ENCODE results near the gene KIF5A. TPM values are rescaled to one million over a fixed set of nuclear protein-coding genes. Genes with fewer than 3 reads are reported as not detected.

KIF5A gene
- total RNA-seq, 2 experiments from 2014 or later = 1.3 to 1.4 TPM

DNA sequence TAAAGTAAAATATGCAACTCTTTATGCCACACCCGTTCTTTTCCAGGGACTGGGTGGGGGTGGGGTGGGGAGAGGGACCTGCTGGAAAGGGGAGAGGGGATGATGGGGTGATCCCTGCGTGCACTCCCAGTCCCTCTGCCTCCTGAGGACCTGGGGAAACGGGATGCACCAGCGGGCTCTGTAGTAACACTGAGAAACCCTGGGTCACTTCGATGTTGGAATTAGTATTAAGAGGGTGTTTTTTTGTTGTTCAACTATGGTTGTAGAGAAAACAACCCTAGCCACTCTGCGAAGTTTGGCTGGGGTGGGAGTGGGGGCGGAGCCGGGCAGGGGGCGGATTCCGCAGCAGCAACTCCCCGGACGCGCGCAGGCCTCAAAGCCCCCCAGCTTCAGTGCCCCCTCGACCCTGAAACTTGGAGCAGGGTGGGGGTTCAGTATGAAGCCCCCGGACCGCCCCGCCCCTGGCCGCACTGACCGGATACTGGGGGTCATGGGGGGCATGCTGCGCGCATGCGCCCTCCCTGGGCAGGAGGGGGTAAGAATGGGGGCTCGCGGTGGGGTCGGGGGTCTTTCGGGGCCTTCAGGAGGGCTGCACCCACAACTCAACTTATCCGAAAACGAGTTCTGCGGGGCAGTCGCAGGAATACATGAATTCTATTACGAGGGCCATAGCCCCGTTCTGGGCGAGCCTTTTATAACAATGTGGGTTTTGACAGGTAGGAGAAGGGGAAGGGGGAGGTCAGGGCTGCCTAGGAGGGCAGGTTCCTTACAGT lies 60.1 kb downstream of the KIF5A start:
- DNase-seq (no peak), ATAC-seq (no peak)
- Mint-ChIP-seq H3K4me3 (peak overlapping the region; percentile 55), H3K4me1 (peaks cover 12% of the 10 kb centered on the region), H3K36me3 (ENCODE audit: low read depth) (no peaks in the 10 kb centered on the region), H3K27ac (no peak overlapping the region), H3K27me3 (peaks cover 13% of the 10 kb centered on the region), H3K9me3 (ENCODE audit: low read depth) (no peaks in the 10 kb centered on the region)
- intact Hi-C loops (cut with DNase I, micrococcal nuclease) = no loop called here
- ChIA-PET POLR2A (interaction anchor here (1.0 kb wide), 1 partner anchor 17 kb away, joined by 3 read pairs; no protein-coding TSS in a partner anchor), CTCF (interaction anchor here (0.8 to 2.3 kb wide), 2 partner anchors 10 to 27 kb away, joined by 4 to 9 read pairs; no protein-coding TSS in a partner anchor)

DNA sequence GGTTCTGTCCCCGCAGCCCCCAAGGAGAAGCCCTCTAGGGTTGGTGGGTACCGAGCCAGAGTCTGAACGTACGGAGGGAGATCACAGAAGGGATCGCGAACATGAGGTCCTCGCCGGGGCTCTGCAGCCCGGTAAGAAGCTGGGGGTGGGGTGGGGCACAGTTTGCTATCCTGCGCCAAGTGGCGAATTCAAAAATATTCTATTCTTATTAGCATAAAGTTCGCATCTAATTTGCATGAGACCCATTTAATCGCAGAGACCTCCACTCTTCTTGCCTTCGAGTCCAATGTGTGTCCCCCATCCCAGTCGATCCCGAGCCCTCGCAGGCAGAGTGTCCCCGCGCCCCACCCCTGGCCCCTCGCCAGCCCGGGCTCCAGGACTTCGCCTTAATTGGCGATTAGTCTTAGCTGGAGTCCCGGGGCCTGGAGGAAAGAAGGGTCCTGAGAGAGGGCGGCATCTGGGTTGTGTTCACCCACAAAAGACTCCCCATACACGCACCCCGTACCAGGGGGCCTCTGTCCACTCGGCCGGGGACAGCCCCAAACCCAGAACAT lies 60.8 kb downstream of the KIF5A start:
- peak overlapping the region; percentile 55 for H3K4me3 Mint-ChIP-seq
- intact Hi-C loops (cut with DNase I, micrococcal nuclease) = loop anchor here in 1 of 2 experiments (1.0 kb wide), 2 partner anchors 11 to 19 kb away; partner anchors contain the start of gene PIP4K2C
- peaks cover 13% of the 10 kb centered on the region for H3K27me3 Mint-ChIP-seq
- ATAC-seq (no peak), DNase-seq (peak; percentile 28)
- no peaks in the 10 kb centered on the region for H3K36me3 Mint-ChIP-seq (ENCODE audit: low read depth)
- no peak overlapping the region for H3K27ac Mint-ChIP-seq
- no peaks in the 10 kb centered on the region for H3K9me3 Mint-ChIP-seq (ENCODE audit: low read depth)
- CTCF ChIA-PET = interaction anchor here (0.6 to 0.9 kb wide), 2 partner anchors 17 to 25 kb away, joined by 3 to 4 read pairs; no protein-coding TSS in a partner anchor
- peaks cover 6% of the 10 kb centered on the region for H3K4me1 Mint-ChIP-seq
- POLR2A ChIA-PET = interaction anchor here (1.1 kb wide), 1 partner anchor 17 kb away, joined by 3 read pairs; no protein-coding TSS in a partner anchor

DNA sequence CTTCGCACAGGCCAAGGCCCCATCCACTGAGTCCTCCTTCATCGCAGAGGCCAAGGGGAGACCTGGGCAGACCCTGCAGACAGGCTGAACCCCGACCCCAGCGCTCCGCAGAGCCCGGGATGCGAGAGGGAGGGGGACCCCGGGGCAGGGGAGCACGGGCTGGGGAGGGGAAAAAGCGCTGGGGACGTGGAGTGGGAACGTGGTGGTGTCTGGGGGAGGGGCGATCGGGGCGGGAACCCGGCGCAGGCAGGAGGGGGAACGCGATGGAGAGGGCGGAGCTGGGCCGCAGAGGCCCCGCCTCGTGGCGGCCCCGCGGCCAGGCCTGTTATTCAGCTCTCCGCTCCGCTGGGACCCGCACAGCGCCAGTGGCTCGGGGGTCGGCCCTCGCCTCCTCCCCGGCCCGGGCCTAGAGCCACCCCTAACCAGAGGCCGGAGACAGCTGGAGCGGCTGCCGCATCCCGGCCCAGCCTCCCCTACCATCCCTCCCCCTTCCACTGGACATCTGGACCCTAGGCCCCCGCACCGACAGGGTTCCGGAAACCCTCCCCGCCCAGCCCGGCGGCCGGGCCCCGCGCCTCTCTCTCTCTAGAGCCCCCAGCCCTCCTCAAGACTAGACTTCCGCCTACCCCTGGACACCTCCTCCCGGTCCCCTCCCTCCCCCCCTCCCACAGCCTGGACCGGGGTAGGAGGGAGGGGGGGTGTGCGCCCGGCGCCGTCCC lies 61.4 kb downstream of the KIF5A start, which contains the start of gene ARHGEF25:
Gene ARHGEF25, plus strand, starts transcription at position 328 of the 719 bp plus-strand sequence. CDS start 460 bp downstream, outside the sequence.
- Mint-ChIP-seq H3K9me3 (ENCODE audit: low read depth) (no peaks in the 10 kb centered on the region), H3K4me1 (peaks cover 3% of the 10 kb centered on the region), H3K27ac (no peak within 1 kb of the TSS), H3K27me3 (peaks cover 13% of the 10 kb centered on the region), H3K36me3 (ENCODE audit: low read depth) (no peaks in the 10 kb centered on the region), H3K4me3 (peak within 1 kb of the TSS; percentile 55)
- POLR2A ChIA-PET = interaction anchor here (0.5 to 1.1 kb wide), 2 partner anchors 17 to 108 kb away, joined by 3 read pairs; no protein-coding TSS in a partner anchor
- DNase-seq (peak; percentile 74), ATAC-seq (peak; percentile 77)
- CTCF ChIA-PET = interaction anchor here (0.6 to 1.2 kb wide), 3 partner anchors 9 to 26 kb away, joined by 3 to 4 read pairs (median 4); no protein-coding TSS in a partner anchor
- intact Hi-C loops (cut with DNase I, micrococcal nuclease) = loop anchor here in 1 of 2 experiments (1.0 kb wide), 2 partner anchors 10 to 20 kb away; partner anchors contain the start of gene PIP4K2C

DNA sequence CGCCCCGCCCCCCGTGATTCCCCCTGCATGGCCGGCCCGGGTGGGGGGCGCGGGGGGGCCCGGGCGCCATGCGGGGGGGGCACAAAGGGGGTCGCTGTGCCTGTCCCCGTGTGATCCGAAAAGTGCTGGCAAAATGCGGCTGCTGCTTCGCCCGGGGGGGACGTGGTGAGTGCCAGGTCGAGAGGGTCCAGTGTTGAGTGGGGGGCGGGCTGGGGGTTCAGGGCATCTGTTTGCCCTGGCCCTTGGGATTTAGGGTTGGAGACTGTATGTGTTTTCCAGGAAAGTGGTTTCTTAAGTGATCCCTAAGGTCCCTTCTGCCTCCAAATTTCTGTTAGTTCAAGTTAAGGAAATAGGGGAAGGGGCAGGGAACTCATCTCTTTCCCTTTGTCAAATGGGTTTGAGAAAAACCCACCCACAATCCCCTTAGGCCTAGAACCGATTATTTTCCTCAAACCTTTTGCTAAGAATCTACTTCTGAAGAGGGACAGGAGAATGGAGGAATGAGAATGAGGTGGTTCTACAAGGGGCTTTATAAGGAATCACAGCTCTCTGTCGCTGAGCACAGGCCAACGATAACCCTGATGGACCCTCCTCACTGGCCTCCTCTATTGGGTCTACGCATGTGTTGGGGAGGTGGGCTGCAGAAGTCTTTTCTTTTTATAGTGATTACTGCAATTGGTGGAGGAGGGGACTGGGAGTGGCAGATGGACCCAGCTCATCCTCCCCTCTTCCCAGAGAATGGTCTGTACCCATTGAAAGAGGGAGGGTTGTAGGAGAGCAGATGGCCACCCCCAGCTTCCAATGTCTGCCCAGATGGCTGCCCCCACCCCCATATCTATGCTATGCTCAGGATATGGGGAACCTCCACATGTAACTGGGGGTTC lies 62.2 kb downstream of the KIF5A start:
- ATAC-seq (no peak), DNase-seq (no peak)
- H3K4me1 Mint-ChIP-seq = peaks cover 3% of the 10 kb centered on the region
- intact Hi-C loops (cut with DNase I, micrococcal nuclease) = loop anchor here in 1 of 2 experiments (1.0 kb wide), 2 partner anchors 9 to 21 kb away; partner anchors contain the start of gene PIP4K2C
- ChIA-PET CTCF (interaction anchor here (0.7 to 1.2 kb wide), 3 partner anchors 8 to 66 kb away, joined by 3 to 4 read pairs (median 4); no protein-coding TSS in a partner anchor), POLR2A (interaction anchor here (0.5 to 1.1 kb wide), 3 partner anchors 18 to 109 kb away, joined by 3 to 8 read pairs (median 3); no protein-coding TSS in a partner anchor)
- H3K36me3 Mint-ChIP-seq (ENCODE audit: low read depth) = no peaks in the 10 kb centered on the region
- no peak overlapping the region for H3K27ac Mint-ChIP-seq
- peaks cover 16% of the 10 kb centered on the region for H3K27me3 Mint-ChIP-seq
- peak overlapping the region; percentile 32 for H3K4me3 Mint-ChIP-seq
- H3K9me3 Mint-ChIP-seq (ENCODE audit: low read depth) = no peaks in the 10 kb centered on the region

DNA sequence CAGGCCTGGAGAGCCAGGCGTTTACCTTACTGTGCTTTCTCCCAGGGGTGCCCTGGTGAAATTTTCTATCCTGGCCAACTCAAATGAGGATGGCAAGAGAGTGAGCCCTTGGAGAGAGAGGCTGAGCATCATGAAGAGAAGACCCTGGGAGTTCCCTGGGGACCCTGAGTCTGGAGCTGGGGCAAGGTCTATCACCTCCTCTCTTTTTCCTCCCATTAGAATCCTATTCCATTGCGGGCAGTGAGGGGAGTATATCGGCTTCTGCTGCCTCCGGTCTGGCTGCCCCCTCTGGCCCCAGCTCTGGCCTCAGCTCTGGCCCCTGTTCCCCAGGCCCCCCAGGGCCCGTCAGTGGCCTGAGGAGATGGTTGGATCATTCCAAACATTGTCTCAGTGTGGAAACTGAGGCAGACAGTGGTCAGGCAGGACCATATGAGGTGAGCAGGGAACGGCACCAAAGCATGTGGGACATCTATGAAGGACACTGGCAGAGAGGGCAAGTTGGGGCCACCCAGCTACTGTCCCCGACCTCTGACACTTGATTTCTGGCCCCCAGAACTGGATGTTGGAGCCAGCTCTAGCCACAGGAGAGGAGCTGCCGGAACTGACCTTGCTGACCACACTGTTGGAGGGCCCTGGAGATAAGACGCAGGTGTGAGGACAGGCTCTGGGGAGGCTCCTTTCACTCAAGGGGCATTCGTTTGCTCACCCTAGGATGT lies 63.0 kb downstream of the KIF5A start:
- intact Hi-C loops (cut with DNase I, micrococcal nuclease) = no loop called here
- H3K27me3 Mint-ChIP-seq = peaks cover 23% of the 10 kb centered on the region
- no peak overlapping the region for H3K4me3 Mint-ChIP-seq

DNA sequence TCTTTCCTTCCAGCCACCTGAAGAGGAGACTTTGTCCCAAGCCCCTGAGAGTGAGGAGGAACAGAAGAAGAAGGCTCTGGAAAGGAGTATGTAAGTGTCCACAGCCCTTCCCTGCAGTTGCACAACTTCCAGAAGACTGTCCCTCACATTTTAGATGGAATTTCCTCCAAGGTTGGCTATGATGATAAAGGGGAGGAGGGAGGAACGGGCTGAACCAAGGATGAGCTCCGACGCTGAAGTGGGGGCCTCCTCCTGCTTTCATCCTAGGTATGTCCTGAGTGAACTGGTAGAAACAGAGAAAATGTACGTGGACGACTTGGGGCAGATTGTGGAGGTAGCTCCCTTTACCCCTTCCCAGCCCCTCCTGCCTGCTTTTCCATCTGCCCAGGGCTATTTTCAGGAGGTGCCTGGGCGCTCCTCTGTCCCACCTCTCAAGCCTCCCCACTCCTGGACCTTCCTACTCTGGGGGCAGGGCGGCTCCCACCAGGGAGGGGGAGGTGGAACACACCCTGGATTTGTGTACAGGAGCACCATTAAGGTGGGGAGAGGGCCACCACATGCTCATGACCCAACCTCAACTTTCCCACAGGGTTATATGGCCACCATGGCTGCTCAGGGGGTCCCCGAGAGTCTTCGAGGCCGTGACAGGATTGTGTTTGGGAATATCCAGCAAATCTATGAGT lies 63.7 kb downstream of the KIF5A start:
- no peak for DNase-seq
- H3K36me3 Mint-ChIP-seq (ENCODE audit: low read depth) = no peaks in the 10 kb centered on the region
- ChIA-PET POLR2A (interaction anchor here (0.8 kb wide), 1 partner anchor 23 kb away, joined by 4 read pairs; no protein-coding TSS in a partner anchor), CTCF (interaction anchor here (0.8 to 2.9 kb wide), 8 partner anchors 13 to 79 kb away, joined by 3 to 9 read pairs (median 3); partner anchors contain the start of gene B4GALNT1)
- H3K27ac Mint-ChIP-seq = no peak overlapping the region
- H3K9me3 Mint-ChIP-seq (ENCODE audit: low read depth) = no peaks in the 10 kb centered on the region
- no peak for ATAC-seq
- peaks cover 27% of the 10 kb centered on the region for H3K27me3 Mint-ChIP-seq
- intact Hi-C loops (cut with DNase I, micrococcal nuclease) = no loop called here
- H3K4me3 Mint-ChIP-seq = no peak overlapping the region
- peaks cover 3% of the 10 kb centered on the region for H3K4me1 Mint-ChIP-seq

More for the DNA sequence above, 63.0 kb downstream of the KIF5A start:
- no peak for DNase-seq
- H3K27ac Mint-ChIP-seq = no peak overlapping the region
- peaks cover 3% of the 10 kb centered on the region for H3K4me1 Mint-ChIP-seq
- CTCF ChIA-PET = interaction anchor here (0.7 to 1.3 kb wide), 5 partner anchors 20 to 79 kb away, joined by 3 to 4 read pairs (median 3); partner anchors contain the start of gene B4GALNT1
- ATAC-seq = no peak
- POLR2A ChIA-PET = no interaction called here
- no peaks in the 10 kb centered on the region for H3K9me3 Mint-ChIP-seq (ENCODE audit: low read depth)
- H3K36me3 Mint-ChIP-seq (ENCODE audit: low read depth) = no peaks in the 10 kb centered on the region

DNA sequence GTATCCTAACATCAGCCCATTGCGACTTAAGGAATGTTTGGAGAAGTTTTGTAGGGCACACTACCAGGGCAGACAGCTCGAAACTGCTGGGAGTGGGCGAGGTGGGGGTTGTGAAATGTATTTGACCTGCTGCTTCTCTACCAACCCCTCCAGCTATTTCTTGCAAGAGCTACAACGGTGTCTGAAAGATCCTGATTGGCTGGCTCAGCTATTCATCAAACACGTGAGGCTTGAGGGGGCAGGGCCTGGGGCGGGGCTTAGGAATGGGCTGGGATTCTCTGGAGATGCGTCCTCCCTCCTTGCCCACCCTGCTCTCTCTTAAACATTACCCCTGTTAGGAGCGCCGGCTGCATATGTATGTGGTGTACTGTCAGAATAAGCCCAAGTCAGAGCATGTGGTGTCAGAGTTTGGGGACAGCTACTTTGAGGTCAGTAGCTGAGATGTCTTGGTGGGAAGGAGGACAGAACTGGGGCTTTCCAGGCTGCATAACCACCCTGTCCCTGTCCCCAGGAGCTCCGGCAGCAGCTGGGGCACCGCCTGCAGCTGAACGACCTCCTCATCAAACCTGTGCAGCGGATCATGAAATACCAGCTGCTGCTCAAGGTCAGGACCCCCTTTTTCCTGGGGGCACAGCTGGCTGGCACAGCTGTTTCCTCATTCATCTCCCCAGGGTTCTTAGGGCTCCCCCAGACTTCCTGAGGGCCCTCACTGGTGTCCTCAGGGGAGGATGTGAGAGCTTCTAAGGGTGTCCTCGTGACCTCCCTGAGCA lies 64.5 kb downstream of the KIF5A start:
- Mint-ChIP-seq H3K9me3 (ENCODE audit: low read depth) (no peaks in the 10 kb centered on the region), H3K36me3 (ENCODE audit: low read depth) (no peaks in the 10 kb centered on the region)
- POLR2A ChIA-PET = interaction anchor here (0.8 kb wide), 1 partner anchor 24 kb away, joined by 4 read pairs; no protein-coding TSS in a partner anchor

DNA sequence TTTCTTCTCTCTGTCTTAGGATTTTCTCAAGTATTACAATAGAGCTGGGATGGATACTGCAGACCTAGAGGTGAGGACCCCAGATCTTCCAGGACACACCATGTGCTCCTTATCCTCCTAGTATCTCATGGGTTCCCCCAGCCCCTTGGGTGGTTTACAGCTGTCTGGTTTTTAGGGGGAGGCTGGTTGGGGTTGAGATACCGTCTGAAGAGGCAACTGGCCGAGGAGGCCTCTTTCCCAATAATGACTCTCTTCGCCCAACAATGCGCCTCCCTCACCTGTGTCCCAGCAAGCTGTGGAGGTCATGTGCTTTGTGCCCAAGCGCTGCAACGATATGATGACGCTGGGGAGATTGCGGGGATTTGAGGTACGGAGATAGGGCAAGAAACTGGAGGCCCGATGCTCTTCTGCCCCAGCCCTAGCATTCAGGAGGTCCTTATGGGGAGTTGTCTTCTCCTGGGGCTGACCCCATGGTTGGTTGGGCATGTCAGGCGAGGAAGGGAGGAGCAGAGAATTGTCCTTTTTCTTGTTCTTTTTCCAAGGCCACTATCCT lies 65.2 kb downstream of the KIF5A start:
- ChIA-PET CTCF (interaction anchor here (1.0 to 3.6 kb wide), 3 partner anchors 15 to 69 kb away, joined by 3 to 16 read pairs (median 9); no protein-coding TSS in a partner anchor), POLR2A (no interaction called here)
- Mint-ChIP-seq H3K36me3 (ENCODE audit: low read depth) (no peaks in the 10 kb centered on the region), H3K4me1 (peaks cover 8% of the 10 kb centered on the region), H3K27me3 (peaks cover 37% of the 10 kb centered on the region), H3K4me3 (no peak overlapping the region), H3K9me3 (ENCODE audit: low read depth) (no peaks in the 10 kb centered on the region), H3K27ac (no peak overlapping the region)
- intact Hi-C loops (cut with DNase I, micrococcal nuclease) = no loop called here
- no peak for DNase-seq
- ATAC-seq = no peak

More for the DNA sequence above, 64.5 kb downstream of the KIF5A start:
- intact Hi-C loops (cut with DNase I, micrococcal nuclease) = no loop called here
- Mint-ChIP-seq H3K27ac (no peak overlapping the region), H3K4me1 (peaks cover 5% of the 10 kb centered on the region), H3K27me3 (peaks cover 34% of the 10 kb centered on the region), H3K4me3 (no peak overlapping the region)
- DNase-seq = peak; percentile 48
- ATAC-seq = no peak
- CTCF ChIA-PET = interaction anchor here (0.7 to 3.6 kb wide), 11 partner anchors 13 to 78 kb away, joined by 3 to 16 read pairs (median 3); partner anchors contain the start of gene B4GALNT1

Data from activated CD4-positive, alpha-beta T cell treated with anti-CD3 and anti-CD28 coated beads for 36 hours (primary cell).